Thyroid gland (tissue), 4 donors: ENCODE measurements around the gene ABCB10. TPM values are rescaled to one million over a fixed set of nuclear protein-coding genes. Genes with fewer than 3 reads are reported as not detected.
"Not testable (repeated sequence)": the region's sequence is repeated elsewhere in the genome, so short reads cannot be mapped to it uniquely, and the experiment has no call there.

Source experiments
- DNase-seq, 2 donors: peaks; one replicate each; pipeline ENCODE4 v3.0.0-alpha.2; 2019
- H3K27ac ChIP-seq, 3 donors: fragments of 200-600 bp; sonication (generic); 1 replicate in 2 of 3; 2 replicates in 1 of 3; pipeline ENCODE4 v1.5.1; 2016 to 2019; ENCODE audit warnings: mild to moderate bottlenecking in 1 of 3, moderate library complexity in 1 of 3
- H3K27me3 ChIP-seq: fragments of 200-600 bp; sonication (generic); one replicate; pipeline ENCODE4 v1.5.1; 2019
- H3K36me3 ChIP-seq, 2 donors: fragments of 200-600 bp; sonication (generic); one replicate each; pipeline ENCODE4 v1.5.1; 2016 to 2019
- H3K4me1 ChIP-seq, 2 donors: fragments of 200-600 bp; sonication (generic); one replicate each; pipeline ENCODE4 v1.5.1; 2017 to 2019
- H3K4me3 ChIP-seq, 3 donors: fragments of 200-600 bp; sonication (generic); replicated peaks in 1 of 3; 1 replicate in 2 of 3; 2 replicates in 1 of 3; pipeline ENCODE4 v1.5.1; 2016; ENCODE audit warnings: mild to moderate bottlenecking in 1 of 3
- H3K9me3 ChIP-seq: fragments of 200-600 bp; sonication (generic); one replicate; pipeline ENCODE4 v1.5.1; 2017
- CTCF ChIP-seq, 6 experiments: fragments of 200-600 bp in 3 of 6; fragments of 450-650 bp in 3 of 6; sonication (generic) in 3 of 6; IDR thresholded peaks; one replicate each; pipeline ENCODE4 v1.5.1; 2016 to 2019; ENCODE audit warnings: antibody characterized with exemption in 6 of 6, mild to moderate bottlenecking in 2 of 6, inconsistent platforms in 1 of 6, moderate library complexity in 1 of 6
- POLR2A ChIP-seq, 2 donors: fragments of 450-650 bp; IDR thresholded peaks; one replicate each; pipeline ENCODE4 v1.6.1; 2017; ENCODE audit warnings: antibody characterized with exemption in 2 of 2, mild to moderate bottlenecking in 2 of 2, moderate library complexity in 1 of 2
- WGBS, 2 donors: methylation state at CpG; one replicate each; pipeline ENCODE4 v1.1.5; 2017; 5-methylcytosine and 5-hydroxymethylcytosine counted together
- intact Hi-C: fragments of 100-400 bp; cut with DNase I; formaldehyde crosslinking; loops from one replicate; pipeline ENCODE4 v1.15.1; 2023
- total RNA-seq, 4 donors: library from RNA; depleted of rRNA; stranded (reverse); fragments of >200 nt; gene quantifications; one replicate each; pipeline ENCODE4 v1.2.3, GENCODE V29; 2016

ABCB10 gene
- total RNA-seq, 4 donors from 2014 or later = 13.7 to 22.6 (median 17.8) TPM

GRCh38 chr1:229485318-229485717 lies 73.2 kb downstream of the ABCB10 start:
- WGBS, 2 donors = 92 to 97% methylated on average over 1 of the region's 1 CpG
- Histone ChIP-seq H3K4me1 (no peaks in the 10 kb centered on the region), H3K36me3 (peaks cover 40 to 49% of the 10 kb centered on the region in 2 donors), H3K4me3 (no peak overlapping the region), H3K27me3 (no peaks in the 10 kb centered on the region), H3K9me3 (no peaks in the 10 kb centered on the region), H3K27ac (no peak overlapping the region)
- intact Hi-C loops = no loop called here
- TF ChIP-seq CTCF (IDR thresholded peaks at IDR 0.05) = no peak
- no peak for TF ChIP-seq POLR2A (IDR thresholded peaks at IDR 0.05)
- no peak for DNase-seq

- Histone ChIP-seq H3K4me1 (no peaks in the 10 kb centered on the region), H3K4me3 (no peak overlapping the region), H3K27ac (no peak overlapping the region), H3K27me3 (no peaks in the 10 kb centered on the region), H3K36me3 (peaks cover 25 to 40% of the 10 kb centered on the region in 2 donors), H3K9me3 (no peaks in the 10 kb centered on the region)
- intact Hi-C loops = loop anchor here (5.0 kb wide), 1 partner anchor 225 kb away; no protein-coding TSS in a partner anchor
- no peak for DNase-seq
- 75 to 92% methylated on average over 5 of the region's 5 CpGs for WGBS, 2 donors
- TF ChIP-seq CTCF (IDR thresholded peaks at IDR 0.05) (no peak), POLR2A (IDR thresholded peaks at IDR 0.05) (no peak)
These were observed 76.0 kb downstream of the ABCB10 start for GRCh38 chr1:229482511-229482910.

- Histone ChIP-seq H3K4me3 (no peak overlapping the region), H3K4me1 (no peaks in the 10 kb centered on the region), H3K27ac (no peak overlapping the region), H3K36me3 (peaks cover 9 to 36% of the 10 kb centered on the region in 2 donors), H3K9me3 (no peaks in the 10 kb centered on the region), H3K27me3 (no peaks in the 10 kb centered on the region)
- no peak for TF ChIP-seq POLR2A (IDR thresholded peaks at IDR 0.05)
- no peak for TF ChIP-seq CTCF (IDR thresholded peaks at IDR 0.05)
- WGBS, 2 donors = 93 to 94% methylated on average over 7 of the region's 7 CpGs
- DNase-seq = no peak
- intact Hi-C loops = loop anchor here (5.0 kb wide), 1 partner anchor 223 kb away; no protein-coding TSS in a partner anchor
These were observed 78.0 kb downstream of the ABCB10 start for GRCh38 chr1:229480495-229480894.

DNA sequence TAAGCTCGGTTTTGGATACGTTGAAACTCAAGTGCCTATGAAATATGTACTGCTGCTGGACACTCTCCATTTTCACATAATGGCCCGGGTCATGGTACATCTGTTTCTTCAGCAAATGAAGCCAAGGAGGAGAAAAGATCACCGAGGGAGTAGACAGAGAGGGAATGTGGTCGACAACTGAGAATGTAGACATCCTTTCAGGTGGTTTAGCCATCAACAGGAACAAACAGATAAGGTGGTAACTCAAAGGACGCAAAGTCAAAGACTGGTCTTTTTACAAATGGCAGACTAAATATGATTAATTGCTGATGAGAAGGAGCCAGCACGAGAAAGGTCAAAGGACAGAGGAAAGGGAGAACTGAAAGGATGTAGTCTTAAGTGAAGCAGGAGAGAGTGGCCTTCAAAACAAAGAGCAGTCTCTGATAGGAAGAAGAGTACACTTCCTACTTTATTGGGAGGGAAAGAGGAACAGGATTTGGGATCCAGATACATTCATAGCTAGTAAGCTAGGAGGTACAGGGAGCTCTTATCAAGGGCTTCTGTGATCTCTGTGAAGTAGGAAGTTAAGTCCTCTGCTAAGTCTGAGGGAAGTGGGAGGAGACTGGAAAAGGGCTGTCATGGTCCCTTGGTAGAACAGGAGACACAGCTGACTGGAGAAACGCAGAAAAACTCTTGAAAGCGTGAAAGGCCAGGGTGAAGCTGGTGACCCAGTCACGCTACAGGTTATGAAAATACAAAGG lies 78.7 kb downstream of the ABCB10 start:
- no peaks in the 10 kb centered on the region for H3K9me3 ChIP-seq
- DNase-seq = peak; percentile 15 to 18
- H3K27me3 ChIP-seq = no peaks in the 10 kb centered on the region
- WGBS, 2 donors = 75 to 78% methylated on average over 10 of the region's 10 CpGs
- H3K4me3 ChIP-seq = no peak overlapping the region
- no peaks in the 10 kb centered on the region for H3K4me1 ChIP-seq
- H3K27ac ChIP-seq = no peak overlapping the region
- TF ChIP-seq POLR2A (IDR thresholded peaks at IDR 0.05) = no peak
- TF ChIP-seq CTCF (IDR thresholded peaks at IDR 0.05) = no peak
- intact Hi-C loops = loop anchor here (5.0 to 10.0 kb wide), 2 partner anchors 223 to 815 kb away; no protein-coding TSS in a partner anchor
- H3K36me3 ChIP-seq = peaks cover 9 to 37% of the 10 kb centered on the region in 2 donors

DNA sequence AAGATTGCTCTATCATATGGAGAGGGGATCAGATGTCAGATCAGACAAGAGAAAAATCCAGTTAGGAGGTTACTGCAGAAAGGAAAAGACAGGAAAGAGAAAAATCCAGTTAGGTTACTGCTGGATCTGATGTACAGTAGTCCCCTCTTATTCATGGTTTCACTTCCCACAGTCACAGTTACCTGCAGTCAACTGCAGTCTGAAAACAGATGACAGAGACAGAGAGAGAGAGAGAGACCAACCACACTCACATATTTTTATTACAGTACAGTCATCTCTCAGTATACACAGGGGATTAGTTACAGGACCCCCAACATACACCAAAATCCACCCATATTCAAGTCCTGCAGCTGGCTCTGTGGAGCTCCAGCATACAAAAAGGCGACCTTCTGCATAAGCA lies 79.7 kb downstream of the ABCB10 start:
- 100% methylated on average over 1 of the region's 1 CpG for WGBS, 2 donors
- H3K27me3 ChIP-seq = no peaks in the 10 kb centered on the region
- H3K36me3 ChIP-seq = peaks cover 9 to 38% of the 10 kb centered on the region in 2 donors
- DNase-seq = no peak
- H3K4me3 ChIP-seq = no peak overlapping the region
- H3K27ac ChIP-seq = no peak overlapping the region
- intact Hi-C loops = loop anchor here (10.0 kb wide), 1 partner anchor 814 kb away; no protein-coding TSS in a partner anchor
- TF ChIP-seq CTCF (IDR thresholded peaks at IDR 0.05) = no peak
- no peak for TF ChIP-seq POLR2A (IDR thresholded peaks at IDR 0.05)
- no peaks in the 10 kb centered on the region for H3K4me1 ChIP-seq
- H3K9me3 ChIP-seq = no peaks in the 10 kb centered on the region

DNA sequence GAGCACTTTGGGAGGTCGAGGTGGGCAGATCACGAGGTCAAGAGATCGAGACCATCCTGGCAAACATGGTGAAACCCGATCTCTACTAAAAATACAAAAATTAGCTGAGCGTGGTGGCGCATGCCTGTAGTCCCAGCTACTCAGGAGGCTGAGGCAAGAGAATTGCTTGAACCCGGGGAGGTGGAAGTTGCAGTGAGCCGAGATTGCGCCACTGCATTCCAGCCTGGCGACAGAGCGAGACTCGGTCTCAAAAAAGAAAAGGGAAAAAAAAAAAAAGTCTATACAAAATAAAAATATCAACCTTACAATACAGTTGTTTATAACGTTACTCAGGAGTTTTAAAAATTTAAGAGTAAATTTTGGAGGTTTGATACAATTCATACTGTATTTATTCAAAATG lies 82.6 kb downstream of the ABCB10 start:
- not testable (repeated sequence) for H3K27me3 ChIP-seq, H3K4me1 ChIP-seq, DNase-seq, H3K9me3 ChIP-seq, H3K4me3 ChIP-seq, H3K27ac ChIP-seq
- peaks cover 16 to 37% of the 10 kb centered on the region in 2 donors for H3K36me3 ChIP-seq
- intact Hi-C loops = loop anchor here (10.0 kb wide), 1 partner anchor 811 kb away; no protein-coding TSS in a partner anchor
- 91 to 94% methylated on average over 13 of the region's 13 CpGs for WGBS, 2 donors
